HUES64 (cell line): ENCODE results near the gene NARS2.
"Not testable (repeated sequence)": the region's sequence is repeated elsewhere in the genome, so short reads cannot be mapped to it uniquely, and the experiment has no call there.

ENCODE experiments used
- H3K27ac ChIP-seq: 2 replicates; pipeline ENCODE4 v1.7.0; 2013; ENCODE audit warnings: low read depth, low read length, inconsistent platforms
- H3K27me3 ChIP-seq: 2 replicates; pipeline ENCODE4 v1.6.1; 2013; ENCODE audit warnings: mild to moderate bottlenecking, low read length; ENCODE audit not compliant: insufficient read depth
- H3K36me3 ChIP-seq: 2 replicates; pipeline ENCODE4 v1.6.1; 2013; ENCODE audit warnings: mild to moderate bottlenecking, low read length; ENCODE audit not compliant: insufficient read depth
- H3K4me1 ChIP-seq: 2 replicates; pipeline ENCODE4 v1.6.1; 2013; ENCODE audit warnings: mild to moderate bottlenecking, low read length, moderate library complexity; ENCODE audit not compliant: insufficient read depth
- H3K4me3 ChIP-seq: 2 replicates; pipeline ENCODE4 v1.5.1; 2013; ENCODE audit warnings: mild to moderate bottlenecking, low read length, moderate library complexity
- H3K9ac ChIP-seq: 2 replicates; pipeline ENCODE4 v1.6.1; 2013; ENCODE audit warnings: mild to moderate bottlenecking, low read depth, low read length
- H3K9me3 ChIP-seq: 2 replicates; pipeline ENCODE4 v1.6.1; 2013; ENCODE audit warnings: low read depth, low read length; ENCODE audit not compliant: insufficient read depth
- WGBS: fragments of 150-250, 120-280 bp; methylation state at CpG from one replicate; pipeline ENCODE4 v1.1.7; 2013; ENCODE audit warnings: missing lambda C conversion rate; 5-methylcytosine and 5-hydroxymethylcytosine counted together

Gene NARS2

DNA sequence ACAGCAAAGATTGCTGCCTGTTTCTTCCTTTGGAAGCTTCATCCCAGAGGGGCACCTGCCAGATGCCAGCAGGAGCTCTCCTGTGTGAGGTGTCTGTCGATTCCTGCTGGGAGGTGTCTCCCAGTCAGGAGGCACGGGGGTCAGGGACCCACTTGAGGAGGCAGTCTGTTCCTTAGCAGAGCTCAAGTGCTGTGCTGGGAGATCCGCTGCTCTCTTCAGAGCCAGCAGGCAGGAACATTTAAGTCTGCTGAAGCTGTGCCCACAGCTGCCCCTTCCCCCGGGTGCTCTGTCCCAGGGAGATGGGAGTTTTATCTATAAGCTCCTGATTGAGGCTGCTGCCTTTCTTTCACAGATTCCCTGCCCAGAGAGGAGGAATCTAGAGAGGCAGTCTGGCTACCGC is 28.1 kb upstream of the NARS2 start:
- H3K27ac ChIP-seq, H3K4me3 ChIP-seq, H3K27me3 ChIP-seq, H3K36me3 ChIP-seq, H3K9ac ChIP-seq, H3K9me3 ChIP-seq, H3K4me1 ChIP-seq: not testable (repeated sequence)
- 92% methylated on average over 5 of the region's 5 CpGs for WGBS

DNA sequence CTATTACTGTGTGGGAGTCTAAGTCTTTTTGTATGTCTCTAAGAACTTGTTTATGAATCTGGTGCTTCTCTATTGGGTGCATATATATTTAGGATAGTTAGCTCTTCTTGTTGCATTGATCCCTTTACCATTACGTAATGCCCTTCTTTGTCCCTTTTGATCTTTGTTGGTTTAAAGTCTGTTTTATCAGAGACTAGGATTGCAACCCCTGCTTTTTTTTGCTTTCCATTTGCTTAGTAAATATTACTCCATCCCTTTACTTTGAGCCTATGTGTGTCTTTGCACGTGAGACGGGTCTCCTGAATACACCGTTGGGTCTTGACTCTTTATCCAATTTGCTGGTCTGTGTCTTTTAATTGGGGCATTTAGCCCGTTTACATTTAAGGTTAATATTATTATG is 26.4 kb upstream of the NARS2 start:
- not testable (repeated sequence) for H3K27ac ChIP-seq, H3K9me3 ChIP-seq, H3K4me1 ChIP-seq, H3K27me3 ChIP-seq, H3K36me3 ChIP-seq, H3K4me3 ChIP-seq, H3K9ac ChIP-seq
- WGBS = 78% methylated on average over 4 of the region's 5 CpGs

DNA sequence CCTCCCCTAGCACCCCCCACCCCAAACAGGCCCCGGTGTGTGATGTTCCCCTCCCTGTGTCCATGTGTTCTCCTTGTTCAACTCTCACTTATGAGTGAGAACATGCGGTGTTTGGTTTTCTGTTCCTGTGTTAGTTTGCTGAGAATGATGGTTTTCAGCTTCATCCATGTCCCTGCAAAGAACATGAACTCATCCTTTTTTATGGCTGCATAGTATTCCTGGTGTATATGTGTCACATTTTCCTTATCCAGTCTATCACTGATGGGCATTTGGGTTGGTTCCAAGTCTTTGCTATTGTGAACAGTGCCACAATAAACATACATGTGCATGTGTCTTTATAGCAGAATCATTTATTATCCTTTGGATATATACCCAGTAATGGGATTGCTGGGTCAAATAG is 22.9 kb upstream of the NARS2 start:
- H3K4me3 ChIP-seq, H3K9ac ChIP-seq, H3K36me3 ChIP-seq, H3K9me3 ChIP-seq, H3K27ac ChIP-seq, H3K27me3 ChIP-seq: not testable (repeated sequence)
- 71% methylated on average over 1 of the region's 2 CpGs for WGBS
- peaks cover 17% of the 10 kb centered on the region for H3K4me1 ChIP-seq

DNA sequence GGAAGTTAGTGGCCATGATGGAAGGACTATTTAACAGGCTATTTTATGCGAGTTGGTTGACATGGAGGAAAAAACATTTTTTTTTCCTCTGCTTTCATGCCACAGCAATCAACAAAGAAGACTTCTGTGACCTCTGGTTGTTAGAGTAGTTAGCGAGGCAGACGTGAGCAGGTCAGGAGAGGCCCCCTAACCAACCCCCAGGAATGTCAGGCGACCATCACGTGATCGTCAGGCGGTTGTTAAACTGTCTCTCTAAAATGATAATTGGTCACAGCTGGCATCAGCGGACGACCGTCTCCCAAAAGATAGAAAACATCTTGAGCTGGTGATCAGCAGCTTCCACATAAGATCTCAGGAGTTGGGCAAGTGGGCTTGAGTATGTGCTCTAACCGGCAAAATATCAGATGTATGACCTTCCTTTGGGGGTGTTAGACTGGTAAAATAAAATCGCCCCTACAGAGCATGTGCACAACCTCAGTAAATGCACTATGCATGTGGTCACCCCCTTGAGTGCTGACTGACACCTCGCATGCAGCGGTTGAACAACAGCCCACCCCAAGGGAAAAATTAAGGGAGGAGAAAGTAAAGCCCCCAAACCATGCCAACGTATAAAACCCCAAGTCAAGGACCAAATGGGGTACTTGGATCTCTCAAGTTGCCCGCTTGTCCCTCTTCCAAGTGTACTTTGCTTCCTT is 20.9 kb upstream of the NARS2 start:
- H3K9ac ChIP-seq = no peak overlapping the region
- H3K9me3 ChIP-seq = no peaks in the 10 kb centered on the region
- WGBS = 87% methylated on average over 16 of the region's 16 CpGs
- H3K4me1 ChIP-seq = peaks cover 17% of the 10 kb centered on the region
- no peak overlapping the region for H3K4me3 ChIP-seq
- H3K27ac ChIP-seq = no peak overlapping the region; the same call in 1 of the 2 replicates
- H3K27me3 ChIP-seq = no peaks in the 10 kb centered on the region
- no peaks in the 10 kb centered on the region for H3K36me3 ChIP-seq

DNA sequence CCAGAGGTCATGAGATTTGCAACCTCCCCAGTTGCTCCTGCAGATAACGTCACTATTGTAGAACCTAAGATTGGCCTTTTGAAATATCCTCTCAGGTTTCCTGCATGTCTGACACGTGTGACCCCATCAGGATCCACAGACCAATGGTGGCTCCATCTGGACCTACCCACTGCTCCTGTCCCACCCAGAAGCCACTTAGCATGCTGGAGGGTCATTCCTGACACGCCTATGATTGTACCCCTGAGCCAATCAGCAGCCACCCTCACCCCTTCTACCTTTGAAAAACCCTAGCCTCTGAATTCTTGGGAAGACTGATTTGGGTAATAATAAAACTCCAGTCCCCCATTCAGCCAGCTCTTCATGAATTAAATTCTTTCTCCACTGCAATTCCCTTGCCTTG is 20.1 kb upstream of the NARS2 start:
- 79% methylated on average over 3 of the region's 3 CpGs for WGBS

DNA sequence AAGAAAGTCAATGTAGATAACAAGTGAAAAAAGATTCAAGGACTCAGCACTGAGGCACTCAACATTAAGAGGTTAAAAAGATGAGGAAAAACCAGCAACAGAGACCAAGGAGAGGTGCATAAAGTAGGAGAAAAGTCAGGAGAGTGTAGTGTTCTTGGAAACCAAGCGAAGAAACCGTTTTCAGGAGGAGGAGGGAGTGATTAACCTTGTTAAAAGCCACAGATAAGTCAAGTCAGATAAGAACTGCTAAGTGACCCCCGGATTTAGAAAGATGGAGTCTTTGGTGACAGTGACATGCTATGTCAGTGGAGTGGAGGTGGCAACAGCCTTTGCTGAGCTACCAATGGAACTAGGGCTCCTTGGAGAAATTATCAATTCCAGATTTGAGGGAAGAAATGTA is 13.9 kb upstream of the NARS2 start:
- H3K9me3 ChIP-seq = peaks cover 12% of the 10 kb centered on the region
- H3K4me1 ChIP-seq = no peaks in the 10 kb centered on the region
- no peaks in the 10 kb centered on the region for H3K27me3 ChIP-seq
- H3K36me3 ChIP-seq = no peaks in the 10 kb centered on the region
- WGBS = 72% methylated on average over 3 of the region's 3 CpGs
- no peak overlapping the region for H3K9ac ChIP-seq
- H3K4me3 ChIP-seq = no peak overlapping the region
- H3K27ac ChIP-seq = no peak overlapping the region

More for the DNA sequence above, 20.1 kb upstream of the NARS2 start:
- Histone ChIP-seq H3K36me3 (no peaks in the 10 kb centered on the region), H3K4me3 (no peak overlapping the region), H3K27ac (no peak overlapping the region), H3K4me1 (peaks cover 17% of the 10 kb centered on the region), H3K27me3 (no peaks in the 10 kb centered on the region), H3K9me3 (no peaks in the 10 kb centered on the region), H3K9ac (no peak overlapping the region)

DNA sequence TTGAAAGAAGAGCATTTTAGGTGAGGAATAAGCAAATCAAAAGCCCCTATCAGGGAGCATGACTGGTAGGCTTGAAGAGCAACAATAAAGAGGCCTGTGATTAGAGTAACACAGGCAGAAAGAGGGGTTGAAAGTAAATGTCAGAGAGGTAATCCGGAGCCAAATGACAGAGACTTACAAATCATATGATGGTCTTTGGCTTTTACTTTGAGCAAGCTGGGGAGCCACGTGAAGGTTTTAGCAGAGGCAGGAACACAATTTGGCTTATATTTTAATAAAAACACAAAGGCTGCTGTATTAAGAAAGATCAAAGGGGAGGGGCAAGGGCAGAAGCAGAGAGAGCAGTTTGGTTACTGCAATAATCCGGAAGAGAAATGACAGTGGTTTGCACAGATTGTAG is 12.8 kb upstream of the NARS2 start:
- no peaks in the 10 kb centered on the region for H3K4me1 ChIP-seq
- no peak overlapping the region for H3K9ac ChIP-seq
- H3K27ac ChIP-seq = no peak overlapping the region
- no peaks in the 10 kb centered on the region for H3K27me3 ChIP-seq
- WGBS = 93% methylated on average over 3 of the region's 3 CpGs
- no peak overlapping the region for H3K4me3 ChIP-seq
- peaks cover 20% of the 10 kb centered on the region for H3K9me3 ChIP-seq
- H3K36me3 ChIP-seq = no peaks in the 10 kb centered on the region

DNA sequence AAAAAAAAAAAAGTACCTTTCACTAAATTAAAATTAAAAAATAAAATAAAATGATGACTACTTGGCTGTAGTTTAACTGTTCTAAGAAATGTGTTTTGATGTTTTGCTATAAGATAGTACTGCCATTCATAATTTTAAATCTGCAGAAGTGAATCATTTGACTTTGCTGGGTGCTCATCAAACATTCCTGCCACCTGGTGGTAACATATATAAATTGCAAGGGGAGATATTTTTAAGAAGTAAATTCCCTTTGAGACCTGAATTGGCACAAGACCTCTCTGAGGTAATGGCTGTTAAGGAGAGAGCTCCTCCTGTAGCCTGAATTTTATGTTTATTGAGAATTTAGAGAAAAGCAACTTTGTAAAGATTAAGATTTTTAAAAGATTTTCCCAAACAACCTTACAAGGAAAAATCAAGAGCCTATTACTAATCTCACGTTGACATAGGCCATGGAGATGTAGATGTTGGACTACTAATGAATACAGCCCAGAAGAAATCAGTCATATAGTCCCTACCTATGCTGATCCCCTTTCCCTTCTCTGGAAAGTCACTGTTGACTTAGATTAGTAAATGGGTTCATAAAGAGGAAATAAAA is 11.9 kb upstream of the NARS2 start:
- Histone ChIP-seq H3K9me3 (peaks cover 20% of the 10 kb centered on the region), H3K36me3 (no peaks in the 10 kb centered on the region), H3K4me3 (no peak overlapping the region), H3K4me1 (no peaks in the 10 kb centered on the region), H3K27me3 (no peaks in the 10 kb centered on the region), H3K27ac (no peak overlapping the region), H3K9ac (no peak overlapping the region)
- WGBS = no CpG with 5 or more reads among the region's 1 CpG

DNA sequence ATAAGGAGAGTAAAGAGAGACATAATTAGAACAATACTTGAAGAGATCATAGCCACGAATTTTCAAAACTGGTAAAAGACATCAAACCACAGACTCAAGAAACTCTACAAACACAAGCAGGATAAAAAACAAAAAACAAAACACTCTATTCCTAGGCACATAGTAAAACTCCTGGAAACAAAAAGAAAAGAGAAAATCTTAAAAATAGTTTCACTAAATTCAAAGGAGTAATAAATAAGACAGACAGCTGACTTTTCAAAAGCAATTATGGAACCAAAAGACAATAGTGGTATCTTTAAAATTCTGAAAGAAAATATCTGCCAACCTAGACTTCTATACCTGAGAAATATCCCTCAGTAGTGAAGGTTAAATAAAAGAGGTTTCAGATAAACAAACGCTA is 9.2 kb upstream of the NARS2 start:
- Histone ChIP-seq H3K27ac (no peak overlapping the region), H3K27me3 (no peaks in the 10 kb centered on the region), H3K4me3 (no peak overlapping the region), H3K9me3 (peaks cover 20% of the 10 kb centered on the region), H3K4me1 (no peaks in the 10 kb centered on the region), H3K9ac (no peak overlapping the region), H3K36me3 (no peaks in the 10 kb centered on the region)
- WGBS = 67% methylated on average over 1 of the region's 2 CpGs

DNA sequence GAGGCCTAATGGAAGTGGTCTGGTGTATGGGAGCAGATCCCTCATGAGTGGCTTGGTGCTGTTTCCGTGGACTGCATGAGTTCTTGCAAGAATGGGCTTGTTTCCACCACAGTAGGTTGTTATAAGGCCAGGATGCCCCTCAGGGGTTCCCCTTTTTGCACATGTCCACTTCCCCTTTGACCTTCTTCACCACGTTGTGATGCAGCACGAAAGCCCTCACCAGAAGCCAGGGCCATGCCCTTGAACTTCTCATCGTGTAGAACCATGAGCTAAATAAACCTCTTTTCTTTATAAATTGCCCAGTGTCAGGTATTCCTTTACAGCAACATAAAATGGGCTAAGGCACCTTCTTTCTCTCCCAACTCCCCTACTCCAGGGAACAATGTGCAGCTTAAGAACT is 2.8 kb upstream of the NARS2 start:
- Histone ChIP-seq H3K36me3 (peaks cover 6% of the 10 kb centered on the region; the same call in 1 of the 2 replicates), H3K4me3 (no peak overlapping the region), H3K27me3 (no peaks in the 10 kb centered on the region), H3K9me3 (no peaks in the 10 kb centered on the region), H3K27ac (no peak overlapping the region), H3K4me1 (peaks cover 8% of the 10 kb centered on the region; the same call in 1 of the 2 replicates), H3K9ac (no peak overlapping the region)
- 83% methylated on average over 4 of the region's 4 CpGs for WGBS

DNA sequence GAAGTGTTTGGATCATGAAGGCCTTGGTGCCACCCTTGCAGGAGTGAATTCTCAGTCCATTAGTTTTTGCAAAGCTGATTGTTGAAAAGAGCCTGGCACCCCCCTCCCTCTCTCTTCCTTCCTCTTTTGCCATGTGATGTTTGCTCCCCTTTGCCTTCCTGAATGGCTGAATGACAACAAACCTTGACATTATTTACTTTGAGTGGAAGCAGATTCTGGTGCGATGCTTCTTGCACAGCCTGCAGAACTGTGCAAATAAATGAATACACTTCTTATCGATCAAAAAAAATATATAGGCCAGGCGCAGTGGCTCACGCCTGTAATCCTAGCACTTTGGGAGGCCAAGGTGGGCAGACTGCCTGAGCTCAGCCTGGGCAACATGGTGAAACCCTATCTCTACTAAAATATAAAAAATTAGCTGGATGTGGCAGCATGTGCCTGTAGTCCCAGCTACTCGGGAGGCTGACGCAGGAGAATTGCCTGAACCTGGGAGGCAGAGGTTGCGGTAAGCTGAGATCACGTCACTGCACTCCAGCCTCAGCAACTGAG is 2.0 kb upstream of the NARS2 start:
- H3K27ac ChIP-seq = no peak overlapping the region
- peaks cover 10% of the 10 kb centered on the region for H3K36me3 ChIP-seq
- peaks cover 8% of the 10 kb centered on the region; the same call in 1 of the 2 replicates for H3K4me1 ChIP-seq
- 93% methylated on average over 8 of the region's 8 CpGs for WGBS
- H3K9ac ChIP-seq = no peak overlapping the region
- no peaks in the 10 kb centered on the region for H3K9me3 ChIP-seq
- no peaks in the 10 kb centered on the region for H3K27me3 ChIP-seq
- no peak overlapping the region for H3K4me3 ChIP-seq
